ENCODE measurements around the gene SHROOM4.

SHROOM4 gene

DNA sequence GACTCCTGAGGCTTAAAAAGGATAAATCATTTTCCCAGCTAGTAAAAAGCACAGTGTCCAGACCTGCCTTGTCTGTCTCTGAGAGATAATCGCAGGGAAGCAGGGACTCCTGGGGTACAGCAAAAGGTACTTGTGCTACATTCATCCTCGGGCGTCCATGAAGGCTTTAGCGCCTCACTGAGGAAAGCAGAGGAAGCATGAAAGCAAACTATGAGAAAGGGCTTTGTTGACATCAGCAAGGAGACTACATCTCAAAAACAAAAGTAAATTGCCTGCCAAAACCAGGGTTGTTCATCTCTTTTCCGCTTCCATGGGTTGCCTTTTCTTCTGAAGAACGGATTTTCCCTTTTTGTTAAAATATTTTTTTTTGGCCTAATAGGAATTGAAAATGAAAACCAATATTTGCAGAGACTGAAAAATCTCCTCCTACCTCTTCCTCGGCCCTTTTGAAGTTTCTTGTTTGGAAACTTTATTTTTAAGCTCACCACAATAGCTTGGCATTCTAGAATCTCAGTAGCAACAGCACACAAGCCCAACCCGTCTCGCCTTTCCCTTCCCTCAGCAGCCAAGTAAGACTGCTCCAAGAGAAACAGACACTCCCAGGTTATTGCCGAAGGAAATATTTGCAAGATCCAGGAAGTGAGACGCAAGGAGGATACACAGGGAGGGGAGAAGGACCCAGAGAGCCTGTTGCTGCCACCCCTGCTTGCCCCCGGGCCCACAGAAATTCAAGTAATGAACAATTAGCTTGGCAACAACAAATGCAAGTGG, 195.0 kb downstream of the SHROOM4 start:
- no peaks in the 10 kb centered on the region for H3K9me3 ChIP-seq
- no peaks in the 10 kb centered on the region for H3K27me3 ChIP-seq
- H3K4me1 ChIP-seq, result peaks cover 8% of the 10 kb centered on the region
- TF ChIP-seq, protein P1, sequence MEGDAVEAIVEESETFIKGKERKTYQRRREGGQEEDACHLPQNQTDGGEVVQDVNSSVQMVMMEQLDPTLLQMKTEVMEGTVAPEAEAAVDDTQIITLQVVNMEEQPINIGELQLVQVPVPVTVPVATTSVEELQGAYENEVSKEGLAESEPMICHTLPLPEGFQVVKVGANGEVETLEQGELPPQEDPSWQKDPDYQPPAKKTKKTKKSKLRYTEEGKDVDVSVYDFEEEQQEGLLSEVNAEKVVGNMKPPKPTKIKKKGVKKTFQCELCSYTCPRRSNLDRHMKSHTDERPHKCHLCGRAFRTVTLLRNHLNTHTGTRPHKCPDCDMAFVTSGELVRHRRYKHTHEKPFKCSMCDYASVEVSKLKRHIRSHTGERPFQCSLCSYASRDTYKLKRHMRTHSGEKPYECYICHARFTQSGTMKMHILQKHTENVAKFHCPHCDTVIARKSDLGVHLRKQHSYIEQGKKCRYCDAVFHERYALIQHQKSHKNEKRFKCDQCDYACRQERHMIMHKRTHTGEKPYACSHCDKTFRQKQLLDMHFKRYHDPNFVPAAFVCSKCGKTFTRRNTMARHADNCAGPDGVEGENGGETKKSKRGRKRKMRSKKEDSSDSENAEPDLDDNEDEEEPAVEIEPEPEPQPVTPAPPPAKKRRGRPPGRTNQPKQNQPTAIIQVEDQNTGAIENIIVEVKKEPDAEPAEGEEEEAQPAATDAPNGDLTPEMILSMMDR (IDR thresholded peaks at IDR 0.05; ENCODE audit: low read depth, low read length), result no peak
- H3K4me3 ChIP-seq (ENCODE audit: low read depth, low read length), result no peak overlapping the region
- no peak for DNase-seq
- no peaks in the 10 kb centered on the region for H3K36me3 ChIP-seq

GRCh38 chrX:50617183-50617582, 196.8 kb downstream of the SHROOM4 start:
- H3K4me3 ChIP-seq (ENCODE audit: low read depth, low read length), result no peak overlapping the region
- TF ChIP-seq, protein P1 (IDR thresholded peaks at IDR 0.05; ENCODE audit: low read depth, low read length), result no peak
- H3K4me1 ChIP-seq, result peaks cover 8% of the 10 kb centered on the region
- no peak for DNase-seq
- no peaks in the 10 kb centered on the region for H3K36me3 ChIP-seq
- no peaks in the 10 kb centered on the region for H3K27me3 ChIP-seq
- H3K9me3 ChIP-seq, result no peaks in the 10 kb centered on the region

DNA sequence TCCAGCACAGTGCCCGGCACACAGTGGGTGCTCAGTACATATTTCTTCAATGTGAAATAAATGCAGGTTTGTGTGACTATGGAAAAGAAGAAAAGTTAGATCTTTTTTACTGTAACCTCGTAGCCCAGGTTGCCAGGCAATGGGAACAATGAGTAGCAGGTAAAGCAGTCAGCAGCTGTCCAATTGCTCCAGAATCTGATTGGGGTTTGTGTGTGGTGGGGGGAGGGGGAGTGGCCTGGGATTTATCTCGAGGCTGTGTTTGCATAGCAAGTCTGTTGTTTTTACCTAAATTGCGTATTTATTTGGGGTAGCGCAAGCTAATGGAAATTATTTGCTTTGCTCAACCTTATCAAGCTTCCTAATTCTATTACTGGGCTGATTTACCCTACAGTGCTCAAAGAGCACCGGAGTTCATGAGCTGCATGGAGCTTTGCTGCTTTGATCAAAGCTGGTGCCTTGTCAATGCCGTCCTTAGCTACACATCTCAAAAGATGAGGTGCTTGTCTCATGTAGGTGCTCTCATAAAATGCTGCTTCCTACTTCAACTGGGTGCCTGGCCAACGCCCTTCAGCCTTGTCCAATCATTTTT, 198.3 kb downstream of the SHROOM4 start:
- H3K36me3 ChIP-seq, result no peaks in the 10 kb centered on the region
- peaks cover 8% of the 10 kb centered on the region for H3K4me1 ChIP-seq

GRCh38 chrX:50614460-50614859, 199.5 kb downstream of the SHROOM4 start:
- Histone ChIP-seq H3K4me3 (ENCODE audit: low read depth, low read length) (no peak overlapping the region), H3K27me3 (no peaks in the 10 kb centered on the region), H3K9me3 (no peaks in the 10 kb centered on the region), H3K4me1 (peaks cover 8% of the 10 kb centered on the region), H3K36me3 (no peaks in the 10 kb centered on the region)
- TF ChIP-seq, protein P1 (IDR thresholded peaks at IDR 0.05; ENCODE audit: low read depth, low read length), result no peak
- no peak for DNase-seq

More for the DNA sequence above, 198.3 kb downstream of the SHROOM4 start:
- peak; percentile 75 for DNase-seq
- peak overlapping the region; percentile 33 for H3K4me3 ChIP-seq (ENCODE audit: low read depth, low read length)
- TF ChIP-seq, protein P1 (IDR thresholded peaks at IDR 0.05; ENCODE audit: low read depth, low read length), result no peak
- H3K9me3 ChIP-seq, result no peaks in the 10 kb centered on the region
- H3K27me3 ChIP-seq, result no peaks in the 10 kb centered on the region

DNA sequence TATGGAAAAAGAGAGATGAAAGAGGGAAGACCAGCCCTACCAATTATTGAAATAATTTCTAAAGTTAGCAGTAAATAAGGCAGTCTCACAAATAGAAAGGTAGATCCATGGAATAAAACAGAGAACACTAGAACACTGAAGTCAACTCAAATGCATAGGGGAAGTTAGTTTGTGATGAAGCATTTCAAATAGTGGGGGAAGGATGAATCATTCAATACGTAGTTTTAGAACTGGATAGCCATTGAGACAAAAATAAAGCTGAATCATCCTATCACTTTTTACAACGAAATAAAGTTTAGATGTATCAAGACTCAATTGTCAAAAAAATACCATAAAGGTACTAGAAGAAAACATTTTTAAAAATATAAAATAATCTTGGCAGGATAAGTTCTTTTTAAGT, 200.1 kb downstream of the SHROOM4 start:
- Histone ChIP-seq H3K4me3 (ENCODE audit: low read depth, low read length) (no peak overlapping the region), H3K4me1 (peaks cover 8% of the 10 kb centered on the region), H3K27me3 (no peaks in the 10 kb centered on the region), H3K36me3 (no peaks in the 10 kb centered on the region), H3K9me3 (no peaks in the 10 kb centered on the region)
- TF ChIP-seq, protein P1 (IDR thresholded peaks at IDR 0.05; ENCODE audit: low read depth, low read length), result no peak
- DNase-seq, result no peak

DNA sequence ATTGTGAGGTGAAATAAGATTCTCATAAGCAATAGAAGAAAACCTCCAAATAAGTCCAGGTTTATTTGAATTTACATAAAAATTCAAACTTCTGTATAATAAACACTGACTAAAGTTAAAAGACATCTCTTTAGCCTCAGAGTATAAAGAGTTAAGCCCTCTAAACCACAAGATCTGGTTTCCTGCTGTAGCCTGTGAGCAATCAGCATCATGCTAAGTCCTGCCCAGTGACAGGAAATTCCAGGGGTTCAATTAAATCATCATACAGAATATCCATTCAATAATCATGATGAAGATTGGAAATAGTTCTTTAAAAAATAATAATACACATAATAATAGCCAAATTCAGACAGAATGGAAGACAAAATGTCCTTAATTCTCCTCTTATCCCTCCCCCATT, 204.2 kb downstream of the SHROOM4 start:
- H3K4me1 ChIP-seq, result no peaks in the 10 kb centered on the region; the same call in 1 of the 2 replicates
- TF ChIP-seq, protein P1 (IDR thresholded peaks at IDR 0.05; ENCODE audit: low read depth, low read length), result no peak
- H3K4me3 ChIP-seq (ENCODE audit: low read depth, low read length), result no peak overlapping the region
- H3K9me3 ChIP-seq, result no peaks in the 10 kb centered on the region
- no peaks in the 10 kb centered on the region for H3K36me3 ChIP-seq
- no peak for DNase-seq
- no peaks in the 10 kb centered on the region for H3K27me3 ChIP-seq

Measured in BE2C (cell line).